ENCODE results near the gene GOLM1. TPM values are rescaled to one million over a fixed set of nuclear protein-coding genes. Genes with fewer than 3 reads are reported as not detected.

GOLM1 gene
- total and polyA plus RNA-seq, 9 of the 15 experiments (the other 6 are each of a cell fraction or from before 2014, with no cell fraction given): 0.09 to 0.96 (median 0.40) TPM; not detected in 4

- BruUV-seq (replicated peaks): no TSS peak
- ChIA-PET CTCF (ENCODE audit: low intra/inter-chr PET ratio) (no interaction called here), POLR2A (no interaction called here)
- Histone ChIP-seq H3K9me3 (replicated peaks; ENCODE audit: control insufficient read depth, insufficient read depth, low read depth, low read length) (no peaks in the 10 kb centered on the region), H3K9ac (ENCODE audit: insufficient read depth in 1 of 2, low read depth in 2 of 2, low read length in 2 of 2) (no peak overlapping the region), H4K20me1 (replicated peaks; ENCODE audit: control insufficient read depth, insufficient read depth, low read length) (no peaks in the 10 kb centered on the region), H2AFZ (ENCODE audit: low read depth, low read length) (no peak overlapping the region), H3K4me1 (replicated peaks in 1 of 2; ENCODE audit: control insufficient read depth in 2 of 2, insufficient read depth in 2 of 2, low read length in 2 of 2) (no peaks in the 10 kb centered on the region), H3K36me3 (ENCODE audit: control insufficient read depth, insufficient read depth, low read length) (no peaks in the 10 kb centered on the region), H3K27me3 (ENCODE audit: control insufficient read depth in 2 of 2, insufficient read depth in 2 of 2, low read length in 2 of 2) (peaks cover 0 to 20% of the 10 kb centered on the region in 2 experiments; a peak in 3 of 5 replicates), H3K27ac (ENCODE audit: extremely low read depth, low read depth, low read length) (no peak overlapping the region), H3K4me3 (no peak overlapping the region), H3K4me2 (ENCODE audit: insufficient read depth, low read length) (no peak overlapping the region), H3K79me2 (ENCODE audit: control insufficient read depth, insufficient read depth, low read length) (no peaks in the 10 kb centered on the region), H3K9me1 (ENCODE audit: control insufficient read depth, insufficient read depth, low read length) (no peaks in the 10 kb centered on the region)
- 6% methylated on average over 12 of the region's 17 CpGs for WGBS (ENCODE audit: insufficient coverage, low coverage, missing lambda C conversion rate)
- FAIRE-seq: no peak
- in situ Hi-C loops (cut with MboI): no loop called here
- intact Hi-C loops (cut with micrococcal nuclease): no loop called here
- ATAC-seq: peak; percentile 93
- DNase-seq (ENCODE audit: extremely low read depth in 1 of 4, low spot score in 3 of 4): peak; percentile 26 to 54 (median 40)
- TF ChIP-seq TAF1 (IDR thresholded peaks at IDR 0.05; ENCODE audit: control insufficient read depth, extremely low read depth, insufficient read depth, low read length, severe bottlenecking) (no peak), MCM7 (IDR thresholded peaks at IDR 0.05) (no peak), ZNF12 (CRISPR knock-in tag; IDR thresholded peaks at IDR 0.05) (no peak), ZNF354B (CRISPR knock-in tag; IDR thresholded peaks at IDR 0.05) (no peak), ZNF24 (IDR thresholded peaks at IDR 0.05) (peak; percentile 58; the same call in 1 of the 2 replicates), ETS2 (tag; IDR thresholded peaks at IDR 0.05; ENCODE audit: borderline replicate concordance, poor library complexity, severe bottlenecking) (no peak), HNRNPL (IDR thresholded peaks at IDR 0.05; ENCODE audit: low read depth, low read length) (no peak), RAD21 (CRISPR knock-in tag; conservative IDR thresholded peaks at IDR 0.05 in 1 of 2, IDR thresholded peaks at IDR 0.05 in 1 of 2) (peak in 1 of 2 experiments; percentile 45; a peak in 2 of 4 replicates), HNRNPK (IDR thresholded peaks at IDR 0.05; ENCODE audit: low read depth, low read length, poor library complexity, severe bottlenecking) (no peak), NCOA4 (IDR thresholded peaks at IDR 0.05; ENCODE audit: partially characterized antibody) (no peak), TFAP4 (CRISPR knock-in tag; IDR thresholded peaks at IDR 0.05; ENCODE audit: borderline replicate concordance) (no peak), PML (IDR thresholded peaks at IDR 0.05; ENCODE audit: low read length) (no peak), KLF6 (CRISPR knock-in tag; IDR thresholded peaks at IDR 0.05; ENCODE audit: borderline replicate concordance) (no peak), HNRNPUL1 (IDR thresholded peaks at IDR 0.05; ENCODE audit: low read length) (no peak)
Observed at GRCh38 chr9:86034863-86035734, 64.3 kb downstream of the GOLM1 start.

Data from K562 (cell line).